Adrenal gland (tissue), 12 donors: Measurements from ENCODE around the gene LRRC15. TPM values are rescaled to one million over a fixed set of nuclear protein-coding genes. Genes with fewer than 3 reads are reported as not detected.

Experiments used
- DNase-seq, 7 donors: peaks; one replicate each; pipeline ENCODE4 v3.0.0-alpha.2; 2019 to 2020
- H3K27ac ChIP-seq, 5 donors: fragments of 200-600 bp; sonication (generic) in 4 of 5; 1 replicate in 3 of 5; 2 replicates in 2 of 5; pipeline versions ENCODE4 v1.5.1 to v1.8.0; 2016 to 2020; ENCODE audit warnings: mild to moderate bottlenecking in 1 of 5
- H3K27me3 ChIP-seq: fragments of 200-600 bp; 2 replicates; pipeline ENCODE4 v1.8.0; 2021
- H3K36me3 ChIP-seq, 2 donors: fragments of 200-600 bp; replicated peaks in 1 of 2; 1 replicate in 1 of 2; 2 replicates in 1 of 2; pipeline versions ENCODE4 v1.5.1 to v1.8.0; 2018 to 2022
- H3K4me1 ChIP-seq, 2 donors: fragments of 200-600 bp; replicated peaks in 1 of 2; 1 replicate in 1 of 2; 2 replicates in 1 of 2; pipeline versions ENCODE4 v1.5.1 to v1.8.0; 2018 to 2021
- H3K4me3 ChIP-seq, 4 donors: fragments of 200-600 bp; sonication (generic) in 3 of 4; one replicate each; pipeline ENCODE4 v1.5.1; 2016 to 2018
- H3K9me3 ChIP-seq, 3 donors: fragments of 200-600 bp; sonication (generic) in 1 of 3; replicated peaks in 1 of 3; 1 replicate in 2 of 3; 2 replicates in 1 of 3; pipeline versions ENCODE4 v1.5.1 to v1.8.0; 2016 to 2021
- POLR2A ChIP-seq, 2 donors: fragments of 450-650 bp; IDR thresholded peaks; one replicate each; pipeline ENCODE4 v1.6.1; 2017; ENCODE audit warnings: antibody characterized with exemption in 2 of 2, mild to moderate bottlenecking in 2 of 2, moderate library complexity in 1 of 2
- WGBS, 4 donors: extraction: QIAGEN DNeasy Blood & Tissue Kit in 2 of 4; methylation state at CpG; one replicate each; pipeline versions ENCODE4 v1.1.5 to v1.1.7; 2013 to 2017; 5-methylcytosine and 5-hydroxymethylcytosine counted together
- intact Hi-C, 2 donors: fragments of 100-400 bp; cut with DNase I; formaldehyde crosslinking; loops; one replicate each; pipeline versions ENCODE4 v1.14.1 to v1.15.0; 2022 to 2023
- polyA plus RNA-seq, 3 donors: library from polyadenylated mRNA; stranded (reverse); fragments of 200-250 nt in 2 of 3; fragments of 350-450 nt in 1 of 3; fragmentation: Illumina TruSeq in 1 of 3; extraction: RNeasy Lipid Tissue Mini Kit (QIAGEN cat#74804) in 1 of 3; gene quantifications; one replicate each; pipeline ENCODE4 v1.2.3, GENCODE V29; 2013 to 2014
- total RNA-seq, 9 donors: library from RNA; depleted of rRNA in 4 of 9; stranded (reverse); fragments of >200 nt in 4 of 9; fragments of 120-200 nt in 1 of 9; fragmentation: NEBNext Ultra II Directional in 1 of 9; extraction: Animal tissue kit (Norgen Biotek cat#: 25700) in 1 of 9; gene quantifications; one replicate each; pipeline versions ENCODE4 v1.1.0 to v1.2.4, GENCODE V29; 2013 to 2023
- TF ChIP-seq, protein P1 (sequence below), 6 experiments: fragments of 450-650 bp in 4 of 6; fragments of 200-600 bp in 2 of 6; sonication (generic) in 1 of 6; IDR thresholded peaks; 1 replicate in 5 of 6; 2 replicates in 1 of 6; pipeline versions ENCODE4 v1.5.1 to v1.8.0; 2016 to 2021; ENCODE audit warnings: antibody characterized with exemption in 6 of 6, mild to moderate bottlenecking in 2 of 6, moderate library complexity in 1 of 6
- donor health status: healthy with polysubstance abuse.
- donor health status: Bipolar disorder and iron deficiency.
- donor health status: DM: yes; HTN: yes; CAD: no.
- donor health status: DM: no; HTN: no; CAD: no.
- donor health status: DM: no; HTN: no; CAD: no.
- donor health status: DM: yes; HTN: yes; CAD: no.

The LRRC15 gene
- total and polyA plus RNA-seq, 12 donors, result 0.05 to 0.31 (median 0.12) TPM; not detected in 2

GRCh38 chr3:194357681-194358080 is 11.9 kb downstream of the LRRC15 start:
- no peaks in the 10 kb centered on the region for H3K4me1 ChIP-seq
- no peak overlapping the region for H3K27ac ChIP-seq
- no peak overlapping the region for H3K4me3 ChIP-seq
- DNase-seq, result no peak
- intact Hi-C loops, result no loop called here
- 78 to 82% (median 80%) methylated on average over 11 of the region's 11 CpGs for whole genome bisulfite sequencing, 4 donors
- no peaks in the 10 kb centered on the region for H3K9me3 ChIP-seq
- H3K36me3 ChIP-seq, result no peaks in the 10 kb centered on the region
- TF ChIP-seq POLR2A (IDR thresholded peaks at IDR 0.05), result no peak
- TF ChIP-seq, protein P1, sequence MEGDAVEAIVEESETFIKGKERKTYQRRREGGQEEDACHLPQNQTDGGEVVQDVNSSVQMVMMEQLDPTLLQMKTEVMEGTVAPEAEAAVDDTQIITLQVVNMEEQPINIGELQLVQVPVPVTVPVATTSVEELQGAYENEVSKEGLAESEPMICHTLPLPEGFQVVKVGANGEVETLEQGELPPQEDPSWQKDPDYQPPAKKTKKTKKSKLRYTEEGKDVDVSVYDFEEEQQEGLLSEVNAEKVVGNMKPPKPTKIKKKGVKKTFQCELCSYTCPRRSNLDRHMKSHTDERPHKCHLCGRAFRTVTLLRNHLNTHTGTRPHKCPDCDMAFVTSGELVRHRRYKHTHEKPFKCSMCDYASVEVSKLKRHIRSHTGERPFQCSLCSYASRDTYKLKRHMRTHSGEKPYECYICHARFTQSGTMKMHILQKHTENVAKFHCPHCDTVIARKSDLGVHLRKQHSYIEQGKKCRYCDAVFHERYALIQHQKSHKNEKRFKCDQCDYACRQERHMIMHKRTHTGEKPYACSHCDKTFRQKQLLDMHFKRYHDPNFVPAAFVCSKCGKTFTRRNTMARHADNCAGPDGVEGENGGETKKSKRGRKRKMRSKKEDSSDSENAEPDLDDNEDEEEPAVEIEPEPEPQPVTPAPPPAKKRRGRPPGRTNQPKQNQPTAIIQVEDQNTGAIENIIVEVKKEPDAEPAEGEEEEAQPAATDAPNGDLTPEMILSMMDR (IDR thresholded peaks at IDR 0.05), result no peak
- H3K27me3 ChIP-seq, result no peaks in the 10 kb centered on the region

DNA sequence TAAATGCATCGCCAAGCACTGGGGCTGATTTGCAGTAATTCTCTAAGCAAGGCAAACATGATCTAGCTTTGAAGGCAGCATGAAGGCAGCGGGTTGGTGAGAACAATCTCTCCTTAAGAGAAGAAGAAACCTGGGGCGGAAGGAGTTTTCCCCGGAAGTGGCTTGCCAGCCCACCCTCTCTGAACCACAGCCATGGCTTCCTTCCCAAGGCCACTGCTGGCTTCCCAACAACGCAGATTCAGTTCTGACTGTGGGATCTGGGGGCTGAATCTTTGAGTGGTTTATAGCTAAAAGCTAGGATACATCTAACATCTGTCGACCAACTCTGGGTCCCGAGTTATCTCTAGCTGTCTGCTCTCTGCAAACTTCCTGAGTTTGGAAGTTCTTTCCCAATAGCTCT is 14.2 kb downstream of the LRRC15 start:
- DNase-seq, result no peak
- Histone ChIP-seq H3K4me1 (no peaks in the 10 kb centered on the region), H3K27ac (no peak overlapping the region), H3K4me3 (no peak overlapping the region), H3K9me3 (no peaks in the 10 kb centered on the region), H3K36me3 (no peaks in the 10 kb centered on the region), H3K27me3 (no peaks in the 10 kb centered on the region)
- TF ChIP-seq, protein P1 (IDR thresholded peaks at IDR 0.05), result no peak
- TF ChIP-seq POLR2A (IDR thresholded peaks at IDR 0.05), result no peak
- WGBS, 4 donors, result 53 to 59% (median 57%) methylated on average over 7 of the region's 7 CpGs
- intact Hi-C loops, result no loop called here

GRCh38 chr3:194354315-194354714 is 15.2 kb downstream of the LRRC15 start:
- H3K27me3 ChIP-seq, result no peaks in the 10 kb centered on the region
- TF ChIP-seq, protein P1 (IDR thresholded peaks at IDR 0.05), result no peak
- no peak for TF ChIP-seq POLR2A (IDR thresholded peaks at IDR 0.05)
- H3K4me1 ChIP-seq, result no peaks in the 10 kb centered on the region
- 78 to 95% (median 82%) methylated on average over 2 of the region's 2 CpGs for WGBS, 4 donors
- intact Hi-C loops, result no loop called here
- H3K36me3 ChIP-seq, result no peaks in the 10 kb centered on the region
- no peak overlapping the region for H3K27ac ChIP-seq
- no peak for DNase-seq
- H3K4me3 ChIP-seq, result no peak overlapping the region
- no peaks in the 10 kb centered on the region for H3K9me3 ChIP-seq

DNA sequence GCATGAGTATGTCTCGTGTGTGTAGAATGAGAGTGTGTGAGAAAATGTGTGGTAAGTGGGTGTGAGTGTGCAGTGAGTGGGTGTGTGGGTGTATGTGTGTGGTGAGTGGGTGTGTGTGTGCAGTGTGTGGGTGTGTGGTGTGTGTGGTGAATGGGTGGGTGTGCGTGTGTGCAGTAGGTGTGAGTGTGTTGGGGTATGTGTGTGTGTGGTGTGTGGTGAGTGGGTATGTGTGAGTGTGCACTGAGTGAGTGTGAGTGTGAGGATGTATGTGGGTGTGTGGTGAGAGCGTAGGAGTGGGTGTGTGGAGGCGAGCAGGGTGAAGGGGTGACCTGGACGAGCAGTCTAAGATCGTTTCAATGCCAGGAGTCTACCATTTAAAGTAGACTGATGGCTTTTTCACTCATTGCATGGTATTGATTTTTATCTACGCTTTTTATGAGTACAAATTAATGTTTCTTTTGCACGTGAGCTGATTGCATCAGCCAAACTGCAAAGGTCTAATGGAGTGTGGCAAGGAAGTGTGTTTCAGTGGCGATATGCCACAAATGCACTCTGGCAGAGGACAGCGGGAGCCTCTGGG is 16.8 kb downstream of the LRRC15 start:
- H3K27me3 ChIP-seq, result no peaks in the 10 kb centered on the region
- 84 to 87% (median 85%) methylated on average over 10 of the region's 10 CpGs for WGBS, 4 donors
- no peak overlapping the region for H3K4me3 ChIP-seq
- DNase-seq, result no peak
- no peaks in the 10 kb centered on the region for H3K9me3 ChIP-seq
- H3K36me3 ChIP-seq, result no peaks in the 10 kb centered on the region
- H3K27ac ChIP-seq, result no peak overlapping the region
- intact Hi-C loops, result no loop called here
- H3K4me1 ChIP-seq, result no peaks in the 10 kb centered on the region
- no peak for TF ChIP-seq POLR2A (IDR thresholded peaks at IDR 0.05)
- TF ChIP-seq, protein P1 (IDR thresholded peaks at IDR 0.05), result no peak
